Nephron progenitor cell (in vitro differentiated cells): ENCODE measurements around the gene INSM1.

ENCODE experiments used
- DNase-seq: peaks from one replicate; pipeline ENCODE4 v3.0.0; 2021
- H3K27ac Mint-ChIP-seq: 2 replicates; pipeline ENCODE4 v1.8.0; 2021; ENCODE audit warnings: mild to moderate bottlenecking, moderate library complexity, mixed read lengths
- H3K27me3 Mint-ChIP-seq: 2 replicates; pipeline ENCODE4 v1.8.0; 2021; ENCODE audit warnings: mild to moderate bottlenecking, low read depth, mixed read lengths; ENCODE audit not compliant: poor library complexity
- H3K36me3 Mint-ChIP-seq: 2 replicates; pipeline ENCODE4 v1.8.0; 2021; ENCODE audit warnings: low read depth, mixed read lengths
- H3K4me1 Mint-ChIP-seq: 2 replicates; pipeline ENCODE4 v1.8.0; 2021; ENCODE audit warnings: mixed read lengths
- H3K4me3 Mint-ChIP-seq: 2 replicates; pipeline ENCODE4 v1.8.0; 2021; ENCODE audit warnings: mild to moderate bottlenecking, moderate library complexity, mixed read lengths
- H3K9me3 Mint-ChIP-seq: 2 replicates; pipeline ENCODE4 v1.8.0; 2021; ENCODE audit warnings: mild to moderate bottlenecking, moderate library complexity, mixed read lengths
- TF ChIP-seq, protein P1 (sequence below): fragments of 200-600 bp; sonication (generic); IDR thresholded peaks from 2 replicates; pipeline ENCODE4 v1.5.0; 2021; ENCODE audit warnings: antibody characterized with exemption

INSM1 gene, protein sequence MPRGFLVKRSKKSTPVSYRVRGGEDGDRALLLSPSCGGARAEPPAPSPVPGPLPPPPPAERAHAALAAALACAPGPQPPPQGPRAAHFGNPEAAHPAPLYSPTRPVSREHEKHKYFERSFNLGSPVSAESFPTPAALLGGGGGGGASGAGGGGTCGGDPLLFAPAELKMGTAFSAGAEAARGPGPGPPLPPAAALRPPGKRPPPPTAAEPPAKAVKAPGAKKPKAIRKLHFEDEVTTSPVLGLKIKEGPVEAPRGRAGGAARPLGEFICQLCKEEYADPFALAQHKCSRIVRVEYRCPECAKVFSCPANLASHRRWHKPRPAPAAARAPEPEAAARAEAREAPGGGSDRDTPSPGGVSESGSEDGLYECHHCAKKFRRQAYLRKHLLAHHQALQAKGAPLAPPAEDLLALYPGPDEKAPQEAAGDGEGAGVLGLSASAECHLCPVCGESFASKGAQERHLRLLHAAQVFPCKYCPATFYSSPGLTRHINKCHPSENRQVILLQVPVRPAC

DNA sequence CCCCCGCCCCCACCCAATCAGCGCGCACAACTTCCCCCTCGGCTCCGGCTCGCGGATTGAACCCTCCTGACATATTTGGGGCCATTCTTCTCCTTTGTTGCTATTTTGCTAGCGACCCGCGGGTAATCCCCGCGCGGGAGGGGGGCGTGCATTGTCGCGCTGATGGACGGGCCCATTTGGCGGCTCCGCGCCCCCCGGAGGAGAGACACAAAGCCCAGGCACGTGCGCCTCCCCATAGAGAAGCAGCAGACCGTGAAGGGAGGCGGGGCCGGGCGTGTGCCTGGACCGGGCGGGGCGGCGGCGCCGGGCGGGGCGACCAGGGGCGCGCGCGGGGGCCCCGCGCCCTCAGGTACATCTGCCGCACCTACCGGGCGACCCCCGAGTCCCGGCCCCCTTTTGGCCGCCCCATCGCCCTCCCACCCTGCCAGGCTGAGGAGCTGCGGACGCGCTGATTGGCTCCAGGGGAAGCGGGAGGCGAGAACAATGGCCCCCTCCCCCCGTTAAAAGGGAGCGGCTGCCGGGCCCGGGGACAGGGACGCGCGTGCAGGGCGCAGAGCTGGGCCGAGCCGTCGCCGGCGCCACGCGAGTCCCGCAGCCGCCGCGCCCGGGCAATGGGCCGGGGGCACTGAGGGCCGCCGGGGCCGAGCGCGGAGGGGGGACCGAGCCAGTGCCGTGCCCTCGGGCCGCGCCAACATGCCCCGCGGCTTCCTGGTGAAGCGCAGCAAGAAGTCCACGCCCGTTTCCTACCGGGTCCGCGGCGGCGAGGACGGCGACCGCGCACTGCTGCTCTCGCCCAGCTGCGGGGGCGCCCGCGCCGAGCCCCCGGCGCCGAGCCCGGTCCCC, at the start of gene INSM1:
Gene INSM1 (plus strand): TSS at position 530 of the 843 bp plus-strand sequence. CDS start 164 bp downstream, at position 694.
- Mint-ChIP-seq H3K27me3 (peaks cover 89% of the 10 kb centered on the region), H3K9me3 (no peaks in the 10 kb centered on the region), H3K4me3 (peak within 1 kb of the TSS; percentile 67), H3K36me3 (no peaks in the 10 kb centered on the region), H3K4me1 (peaks cover 13% of the 10 kb centered on the region), H3K27ac (no peak within 1 kb of the TSS)
- TF ChIP-seq, protein P1, sequence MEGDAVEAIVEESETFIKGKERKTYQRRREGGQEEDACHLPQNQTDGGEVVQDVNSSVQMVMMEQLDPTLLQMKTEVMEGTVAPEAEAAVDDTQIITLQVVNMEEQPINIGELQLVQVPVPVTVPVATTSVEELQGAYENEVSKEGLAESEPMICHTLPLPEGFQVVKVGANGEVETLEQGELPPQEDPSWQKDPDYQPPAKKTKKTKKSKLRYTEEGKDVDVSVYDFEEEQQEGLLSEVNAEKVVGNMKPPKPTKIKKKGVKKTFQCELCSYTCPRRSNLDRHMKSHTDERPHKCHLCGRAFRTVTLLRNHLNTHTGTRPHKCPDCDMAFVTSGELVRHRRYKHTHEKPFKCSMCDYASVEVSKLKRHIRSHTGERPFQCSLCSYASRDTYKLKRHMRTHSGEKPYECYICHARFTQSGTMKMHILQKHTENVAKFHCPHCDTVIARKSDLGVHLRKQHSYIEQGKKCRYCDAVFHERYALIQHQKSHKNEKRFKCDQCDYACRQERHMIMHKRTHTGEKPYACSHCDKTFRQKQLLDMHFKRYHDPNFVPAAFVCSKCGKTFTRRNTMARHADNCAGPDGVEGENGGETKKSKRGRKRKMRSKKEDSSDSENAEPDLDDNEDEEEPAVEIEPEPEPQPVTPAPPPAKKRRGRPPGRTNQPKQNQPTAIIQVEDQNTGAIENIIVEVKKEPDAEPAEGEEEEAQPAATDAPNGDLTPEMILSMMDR: no peak
- peak; percentile 35 for DNase-seq

DNA sequence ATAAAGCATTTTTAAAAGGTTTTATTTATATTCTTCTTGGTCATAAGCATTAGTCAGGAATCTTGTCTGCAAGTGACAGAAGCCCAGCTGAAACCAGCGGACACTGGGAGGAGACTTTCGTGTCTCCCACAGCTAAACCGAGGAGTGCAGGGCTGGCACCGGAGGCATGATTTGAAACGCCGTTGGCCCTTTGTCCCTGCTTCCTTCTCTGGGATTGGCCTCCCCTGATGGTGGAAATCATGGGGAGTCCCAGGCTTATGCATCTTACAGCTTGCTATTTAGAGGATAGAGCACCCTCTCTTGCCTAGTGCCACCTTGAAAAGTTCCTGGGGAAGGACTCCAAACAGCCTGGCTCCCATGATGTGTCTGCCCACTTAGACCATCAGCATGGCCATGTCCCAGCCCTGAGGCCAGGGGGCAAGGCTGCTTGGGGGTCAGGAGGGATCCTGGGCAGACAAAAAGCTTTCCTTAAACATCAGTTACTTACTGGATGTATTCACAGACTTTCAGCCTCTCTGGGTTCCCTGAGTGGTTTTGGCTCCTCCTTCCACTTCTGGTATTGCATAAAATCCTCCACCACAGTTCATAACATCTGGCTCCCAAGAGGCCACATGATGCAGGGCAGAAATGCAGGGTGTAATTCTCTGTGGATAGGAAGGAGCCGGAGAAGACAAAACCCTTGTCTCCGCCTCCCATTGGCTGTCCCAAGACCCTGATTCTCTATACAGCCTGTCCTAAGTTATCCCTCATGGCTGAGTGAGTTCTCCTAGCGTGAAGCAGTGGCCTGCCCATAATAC, 49.3 kb upstream of the INSM1 start:
- TF ChIP-seq, protein P1: no peak
- Mint-ChIP-seq H3K9me3 (peaks cover 9% of the 10 kb centered on the region), H3K36me3 (no peaks in the 10 kb centered on the region), H3K4me1 (peaks cover 4% of the 10 kb centered on the region), H3K27ac (no peak overlapping the region), H3K27me3 (peaks cover 9% of the 10 kb centered on the region), H3K4me3 (no peak overlapping the region)
- DNase-seq: no peak

DNA sequence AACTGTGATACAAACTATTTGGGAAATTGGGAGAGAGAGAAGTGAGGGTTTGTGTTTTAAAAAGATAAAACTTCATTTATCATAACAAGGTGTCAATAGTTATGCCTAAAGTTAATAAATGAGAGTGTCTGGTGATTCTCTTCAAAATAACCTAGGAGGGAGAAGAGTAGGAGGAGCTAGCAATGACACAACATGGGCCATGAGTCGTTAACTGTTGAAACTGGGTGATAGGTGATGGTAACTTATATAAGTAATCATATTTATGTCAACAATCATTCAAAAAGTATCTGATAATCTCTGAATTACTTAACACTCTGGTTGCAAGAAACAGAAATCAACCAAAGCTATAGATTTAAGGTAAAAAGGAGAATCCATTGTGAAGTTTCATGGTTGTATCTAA, 46.8 kb upstream of the INSM1 start:
- Mint-ChIP-seq H3K4me3 (no peak overlapping the region), H3K36me3 (no peaks in the 10 kb centered on the region)

DNA sequence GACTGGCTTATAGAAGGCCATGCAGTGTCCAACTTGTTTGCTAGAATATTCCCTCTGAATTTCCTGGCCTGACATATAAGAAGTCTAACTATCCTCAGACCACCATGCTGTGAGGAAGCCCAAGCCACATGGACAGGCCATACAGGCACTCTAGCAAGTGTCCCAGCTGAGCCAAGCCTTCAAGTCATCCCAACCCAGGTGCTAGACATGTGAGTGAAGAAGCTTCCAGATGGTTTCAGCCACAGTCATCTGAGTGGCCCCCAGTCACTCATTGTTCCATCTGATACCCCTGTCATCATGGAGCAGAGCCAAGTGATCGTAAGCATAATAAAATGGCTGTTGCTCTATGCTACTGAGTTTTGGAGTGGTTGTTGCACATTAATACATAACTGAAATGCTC, 46.0 kb upstream of the INSM1 start:
- no peak overlapping the region for H3K27ac Mint-ChIP-seq
- TF ChIP-seq, protein P1: no peak
- peaks cover 16% of the 10 kb centered on the region for H3K27me3 Mint-ChIP-seq
- no peaks in the 10 kb centered on the region for H3K36me3 Mint-ChIP-seq
- no peak for DNase-seq
- peaks cover 4% of the 10 kb centered on the region for H3K4me1 Mint-ChIP-seq
- no peak overlapping the region for H3K4me3 Mint-ChIP-seq
- H3K9me3 Mint-ChIP-seq: peaks cover 5% of the 10 kb centered on the region

More for the DNA sequence above, 46.8 kb upstream of the INSM1 start:
- no peak for DNase-seq
- TF ChIP-seq, protein P1: no peak
- H3K9me3 Mint-ChIP-seq: peaks cover 5% of the 10 kb centered on the region
- H3K27ac Mint-ChIP-seq: no peak overlapping the region
- peaks cover 16% of the 10 kb centered on the region for H3K27me3 Mint-ChIP-seq
- peaks cover 4% of the 10 kb centered on the region for H3K4me1 Mint-ChIP-seq

DNA sequence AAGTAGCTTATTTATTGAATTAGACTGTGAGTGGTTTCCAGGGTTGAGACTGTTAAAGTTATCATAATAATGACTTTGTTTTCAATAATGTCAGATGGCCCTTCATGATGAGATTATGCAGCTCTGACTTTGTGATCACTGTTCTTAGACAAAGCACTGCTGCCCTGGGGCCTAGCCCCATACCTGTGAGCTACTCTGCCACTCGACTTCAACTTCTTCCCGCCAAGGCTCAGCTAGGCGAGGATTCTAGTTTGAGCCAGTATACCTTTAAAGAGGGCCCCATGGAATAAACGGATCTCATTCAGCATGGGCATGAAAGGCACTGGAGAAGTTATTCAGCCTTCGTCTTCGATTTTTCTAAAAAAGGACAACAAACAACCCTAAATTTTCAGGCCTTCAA, 45.0 kb upstream of the INSM1 start:
- DNase-seq: no peak
- H3K4me3 Mint-ChIP-seq: no peak overlapping the region
- no peaks in the 10 kb centered on the region for H3K36me3 Mint-ChIP-seq
- no peak overlapping the region for H3K27ac Mint-ChIP-seq
- H3K27me3 Mint-ChIP-seq: peaks cover 16% of the 10 kb centered on the region
- TF ChIP-seq, protein P1: no peak
- H3K4me1 Mint-ChIP-seq: no peaks in the 10 kb centered on the region
- peaks cover 5% of the 10 kb centered on the region for H3K9me3 Mint-ChIP-seq
